ENCODE data around the gene PPP4R2.
"Not testable (repeated sequence)": the region's sequence is repeated elsewhere in the genome, so short reads cannot be mapped to it uniquely, and the experiment has no call there.

PPP4R2 gene

GRCh38 chr3:73056014-73056844 lies 59.6 kb downstream of the PPP4R2 start:
- CTCF ChIA-PET: interaction anchor here (0.5 to 2.2 kb wide), 9 partner anchors 11 to 231 kb away, joined by 3 to 7 read pairs (median 4); partner anchors contain the start of gene PPP4R2
- TF ChIP-seq PKNOX1 (IDR thresholded peaks at IDR 0.05) (peak; percentile 48), NFRKB (IDR thresholded peaks at IDR 0.05) (no peak)
- POLR2A ChIA-PET: no interaction called here
- DNase-seq (ENCODE audit: extremely low spot score): peak; percentile 39

GRCh38 chr3:73056845-73057150 lies 60.2 kb downstream of the PPP4R2 start:
- TF ChIP-seq LEF1 (IDR thresholded peaks at IDR 0.05; ENCODE audit: borderline replicate concordance) (no peak), ARNT (IDR thresholded peaks at IDR 0.05) (no peak), ELF4 (IDR thresholded peaks at IDR 0.05) (no peak), TARDBP (IDR thresholded peaks at IDR 0.05) (no peak), PKNOX1 (IDR thresholded peaks at IDR 0.05) (no peak), SUZ12 (IDR thresholded peaks at IDR 0.05) (no peak), ZNF384 (IDR thresholded peaks at IDR 0.05) (no peak)
- CTCF ChIA-PET: interaction anchor here (0.5 to 2.2 kb wide), 8 partner anchors 11 to 205 kb away, joined by 3 to 7 read pairs (median 4); no protein-coding TSS in a partner anchor
- POLR2A ChIA-PET: interaction anchor here (0.6 kb wide), 1 partner anchor 58 kb away, joined by 3 read pairs; no protein-coding TSS in a partner anchor
- DNase-seq (ENCODE audit: extremely low spot score): no peak

- TF ChIP-seq SP1 (IDR thresholded peaks at IDR 0.05) (no peak), FOXA1 (IDR thresholded peaks at IDR 0.05) (no peak), FOXM1 (IDR thresholded peaks at IDR 0.05; ENCODE audit: borderline replicate concordance) (no peak), CTBP1 (IDR thresholded peaks at IDR 0.05; ENCODE audit: borderline replicate concordance) (no peak), ZNF384 (IDR thresholded peaks at IDR 0.05) (no peak), BHLHE40 (IDR thresholded peaks at IDR 0.05; ENCODE audit: borderline replicate concordance) (no peak), TARDBP (IDR thresholded peaks at IDR 0.05) (no peak), NFRKB (IDR thresholded peaks at IDR 0.05) (no peak), L3MBTL2 (conservative IDR thresholded peaks at IDR 0.05) (no peak), ARNT (IDR thresholded peaks at IDR 0.05) (no peak), FOXK2 (IDR thresholded peaks at IDR 0.05) (no peak), ELF4 (IDR thresholded peaks at IDR 0.05) (no peak), SUZ12 (IDR thresholded peaks at IDR 0.05) (no peak), LEF1 (IDR thresholded peaks at IDR 0.05; ENCODE audit: borderline replicate concordance) (no peak)
- no peak for DNase-seq (ENCODE audit: extremely low spot score)
- ChIA-PET CTCF (no interaction called here), POLR2A (no interaction called here)
Observed at GRCh38 chr3:73060302-73060723, 63.7 kb downstream of the PPP4R2 start.

GRCh38 chr3:73061416-73061815 lies 64.8 kb downstream of the PPP4R2 start, which contains the start of gene EBLN2:
Gene EBLN2 (plus strand): TSS chr3:73061659. CDS start chr3:73062082, 423 bp downstream.
- no peak for DNase-seq (ENCODE audit: extremely low spot score)
- ChIA-PET POLR2A (no interaction called here), CTCF (interaction anchor here (0.6 kb wide), 1 partner anchor 90 kb away, joined by 3 read pairs; no protein-coding TSS in a partner anchor)
- TF ChIP-seq FOXA1 (IDR thresholded peaks at IDR 0.05): no peak
- TF ChIP-seq LEF1 (IDR thresholded peaks at IDR 0.05; ENCODE audit: borderline replicate concordance): no peak
- TF ChIP-seq FOXK2 (IDR thresholded peaks at IDR 0.05): no peak
- TF ChIP-seq L3MBTL2 (conservative IDR thresholded peaks at IDR 0.05): no peak
- no peak for TF ChIP-seq BHLHE40 (IDR thresholded peaks at IDR 0.05; ENCODE audit: borderline replicate concordance)
- no peak for TF ChIP-seq ZNF384 (IDR thresholded peaks at IDR 0.05)
- no peak for TF ChIP-seq ELF4 (IDR thresholded peaks at IDR 0.05)
- TF ChIP-seq SUZ12 (IDR thresholded peaks at IDR 0.05): no peak
- TF ChIP-seq NFRKB (IDR thresholded peaks at IDR 0.05): no peak
- no peak for TF ChIP-seq ARNT (IDR thresholded peaks at IDR 0.05)
- no peak for TF ChIP-seq CTBP1 (IDR thresholded peaks at IDR 0.05; ENCODE audit: borderline replicate concordance)
- TF ChIP-seq SP1 (IDR thresholded peaks at IDR 0.05): no peak
- TF ChIP-seq TARDBP (IDR thresholded peaks at IDR 0.05): no peak
- no peak for TF ChIP-seq FOXM1 (IDR thresholded peaks at IDR 0.05; ENCODE audit: borderline replicate concordance)
- TF ChIP-seq HDGF (IDR thresholded peaks at IDR 0.05; ENCODE audit: borderline replicate concordance): no peak
- no peak for TF ChIP-seq PKNOX1 (IDR thresholded peaks at IDR 0.05)

GRCh38 chr3:73066243-73066642 lies 69.6 kb downstream of the PPP4R2 start:
- CTCF ChIA-PET; POLR2A ChIA-PET; DNase-seq (ENCODE audit: extremely low spot score): not testable (repeated sequence)

GRCh38 chr3:73068419-73068818 lies 71.8 kb downstream of the PPP4R2 start:
- POLR2A ChIA-PET: no interaction called here
- DNase-seq (ENCODE audit: extremely low spot score): no peak
- CTCF ChIA-PET: no interaction called here
- no peak for TF ChIP-seq FOXM1 (IDR thresholded peaks at IDR 0.05; ENCODE audit: borderline replicate concordance)
- TF ChIP-seq LEF1 (IDR thresholded peaks at IDR 0.05; ENCODE audit: borderline replicate concordance): no peak
- no peak for TF ChIP-seq ARNT (IDR thresholded peaks at IDR 0.05)
- no peak for TF ChIP-seq L3MBTL2 (conservative IDR thresholded peaks at IDR 0.05)
- no peak for TF ChIP-seq CTBP1 (IDR thresholded peaks at IDR 0.05; ENCODE audit: borderline replicate concordance)
- TF ChIP-seq ZNF384 (IDR thresholded peaks at IDR 0.05): no peak
- no peak for TF ChIP-seq SUZ12 (IDR thresholded peaks at IDR 0.05)
- TF ChIP-seq PKNOX1 (IDR thresholded peaks at IDR 0.05): no peak
- TF ChIP-seq BHLHE40 (IDR thresholded peaks at IDR 0.05; ENCODE audit: borderline replicate concordance): no peak
- TF ChIP-seq NFRKB (IDR thresholded peaks at IDR 0.05): no peak
- TF ChIP-seq FOXK2 (IDR thresholded peaks at IDR 0.05): no peak
- no peak for TF ChIP-seq FOXA1 (IDR thresholded peaks at IDR 0.05)
- no peak for TF ChIP-seq TARDBP (IDR thresholded peaks at IDR 0.05)
- TF ChIP-seq SP1 (IDR thresholded peaks at IDR 0.05): no peak
- no peak for TF ChIP-seq ELF4 (IDR thresholded peaks at IDR 0.05)
- TF ChIP-seq HDGF (IDR thresholded peaks at IDR 0.05; ENCODE audit: borderline replicate concordance): no peak
